K562 (cell line): ENCODE data around the gene IQUB. TPM values are rescaled to one million over a fixed set of nuclear protein-coding genes. Genes with fewer than 3 reads are reported as not detected.

Source experiments
- BCOR ChIP-seq: fragments of 450-650 bp; IDR thresholded peaks from 2 replicates; pipeline ENCODE4 v1.6.1; 2016
- BMI1 ChIP-seq: fragments of 150-350 bp; IDR thresholded peaks from 2 replicates; pipeline ENCODE4 v1.6.1; 2014; ENCODE audit warnings: low read length
- DMBX1 ChIP-seq: fragments of 250-450 bp; sonication (Bioruptor Pico); IDR thresholded peaks from 2 replicates; pipeline ENCODE4 v1.8.0; 2022; ENCODE audit warnings: inconsistent platforms, mild to moderate bottlenecking, moderate library complexity, borderline replicate concordance
- MTF1 ChIP-seq: fragments of 250-450 bp; sonication (Bioruptor Pico); IDR thresholded peaks from 2 replicates; pipeline ENCODE4 v1.9.0; 2021; ENCODE audit warnings: moderate library complexity, mild to moderate bottlenecking, inconsistent platforms, borderline replicate concordance
- MXD1 ChIP-seq: fragments of 250-450 bp; sonication (Bioruptor Pico); IDR thresholded peaks from 2 replicates; pipeline ENCODE4 v1.8.0; 2021; ENCODE audit warnings: borderline replicate concordance, mild to moderate bottlenecking, moderate library complexity; ENCODE audit not compliant: poor library complexity, severe bottlenecking
- MYNN ChIP-seq, 2 experiments: sonication (generic); formaldehyde crosslinking in 1 of 2; IDR thresholded peaks; 2 replicates each; pipeline versions ENCODE4 v1.5.0 to v1.6.1; 2016 to 2020; ENCODE audit warnings: antibody characterized with exemption in 1 of 2, missing genetic modification reagents in 1 of 2
- NCOA4 ChIP-seq: fragments of 450-650 bp; IDR thresholded peaks from 2 replicates; pipeline ENCODE4 v1.6.1; 2018; ENCODE audit warnings: mild to moderate bottlenecking; ENCODE audit not compliant: partially characterized antibody
- RERE ChIP-seq: sonication (generic); formaldehyde crosslinking; IDR thresholded peaks from 2 replicates; pipeline ENCODE4 v1.8.0; 2023; ENCODE audit warnings: missing genetic modification reagents, mild to moderate bottlenecking, borderline replicate concordance
- SIRT6 ChIP-seq: IDR thresholded peaks from one replicate; pipeline ENCODE4 v1.6.1; 2012; ENCODE audit warnings: low read depth, mild to moderate bottlenecking, control low read depth, inconsistent platforms, low read length, moderate library complexity
- TARDBP ChIP-seq: fragments of 450-650 bp; IDR thresholded peaks from 2 replicates; pipeline ENCODE4 v1.6.1; 2016
- TCF15 ChIP-seq: fragments of 250-450 bp; sonication (Bioruptor Pico); IDR thresholded peaks from 2 replicates; pipeline ENCODE4 v1.8.0; 2022; ENCODE audit warnings: moderate library complexity, mild to moderate bottlenecking, inconsistent platforms
- TCFL5 ChIP-seq: fragments of 250-450 bp; sonication (Bioruptor Pico); conservative IDR thresholded peaks from 2 replicates; pipeline ENCODE4 v1.6.1; 2021; ENCODE audit warnings: mild to moderate bottlenecking, moderate library complexity, matching md5 sums
- TSC22D4 ChIP-seq: fragments of 450-650 bp; IDR thresholded peaks from 2 replicates; pipeline ENCODE4 v1.6.1; 2016; ENCODE audit warnings: missing genetic modification characterization, missing biosample characterization, control low read depth
- ZNF146 ChIP-seq: IDR thresholded peaks from one replicate; pipeline ENCODE4 v1.6.1; 2018; ENCODE audit warnings: missing compliant biosample characterization; ENCODE audit not compliant: unreplicated experiment
- ZNF184 ChIP-seq: sonication (generic); formaldehyde crosslinking; IDR thresholded peaks from 2 replicates; pipeline ENCODE4 v1.5.0; 2020; ENCODE audit warnings: missing genetic modification reagents
- ZNF274 ChIP-seq: IDR thresholded peaks from 2 replicates; pipeline ENCODE4 v1.6.1; 2011; ENCODE audit warnings: low read depth, mild to moderate bottlenecking, low read length, moderate library complexity, borderline replicate concordance
- ZNF280A ChIP-seq: fragments of 450-650 bp; IDR thresholded peaks from 2 replicates; pipeline ENCODE4 v1.6.1; 2018; ENCODE audit warnings: mild to moderate bottlenecking, low read depth; ENCODE audit not compliant: partially characterized antibody
- ZNF764 ChIP-seq: fragments of 250-450 bp; sonication (Bioruptor Pico); IDR thresholded peaks from 2 replicates; pipeline ENCODE4 v1.4.0; 2020; ENCODE audit warnings: low read depth, mild to moderate bottlenecking, moderate library complexity
- polyA plus RNA-seq, 8 experiments: library from polyadenylated mRNA; depleted of rRNA in 4 of 8; stranded (reverse) in 5 of 8; unstranded in 3 of 8; fragments of >200 nt; fragmentation: Nextera tagmentation in 2 of 8; fragmentation: Illumina TruSeq in 1 of 8; extraction: Ambion mirVana in 2 of 8; extraction: Trizol in 1 of 8; gene quantifications; 2 replicates each; pipeline versions ENCODE4 v1.2.1 to v1.2.3, GENCODE V29; 2011 to 2014; ENCODE audit warnings: inconsistent platforms in 1 of 8, missing spikeins in 1 of 8
- total RNA-seq, 7 experiments: library from RNA; depleted of rRNA in 6 of 7; stranded (reverse); fragments of >200 nt in 6 of 7; fragmentation: Illumina TruSeq in 2 of 7; extraction: Trizol in 2 of 7; gene quantifications; 2 replicates each; pipeline versions ENCODE4 v1.2.1 to v1.2.3, GENCODE V29; 2011 to 2021; ENCODE audit warnings: low replicate concordance in 1 of 7
- TF ChIP-seq, protein P1 (sequence below): IDR thresholded peaks from 2 replicates; pipeline ENCODE4 v1.6.1; 2011; ENCODE audit not compliant: insufficient read length; ENCODE audit errors: extremely low read depth

The IQUB gene
- total and polyA plus RNA-seq, 9 of the 15 experiments (the other 6 are each of a cell fraction or from before 2014, with no cell fraction given), result 0.62 to 2.6 (median 1.4) TPM

DNA sequence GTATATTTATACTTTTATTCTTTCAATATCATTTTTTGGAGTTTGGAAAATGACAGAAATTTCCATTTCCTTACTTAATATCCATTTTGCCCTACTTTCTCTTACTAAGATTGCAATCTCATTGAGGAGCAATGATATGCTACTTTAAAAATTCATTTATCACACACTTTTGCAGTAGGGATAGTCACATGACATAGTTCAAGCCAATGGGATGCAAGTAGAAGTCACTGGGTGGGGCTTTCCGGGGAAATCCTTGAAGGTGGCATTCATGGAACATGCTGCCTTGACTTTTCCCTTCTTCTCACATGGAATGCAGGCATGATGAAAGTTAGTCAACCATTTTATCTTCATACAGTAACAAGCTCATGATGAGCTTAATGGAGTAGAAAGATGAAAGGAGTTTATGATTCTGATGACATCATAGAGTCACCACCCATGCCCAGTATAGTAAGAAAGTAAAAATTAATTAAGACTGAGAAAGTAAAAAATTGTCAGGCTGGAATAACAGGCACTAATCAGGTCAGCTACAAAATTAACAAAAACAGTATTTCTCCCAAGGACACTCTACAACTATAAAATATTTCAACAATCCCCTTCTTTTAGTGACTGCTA is 33.4 kb downstream of the IQUB start (continued):
- TF ChIP-seq RERE (no peak), TARDBP (no peak), MTF1 (no peak), ZNF146 (no peak), NCOA4 (no peak), TCF15 (CRISPR knock-in tag) (no peak), BCOR (no peak), DMBX1 (CRISPR knock-in tag) (no peak), MXD1 (CRISPR knock-in tag) (no peak), ZNF184 (CRISPR knock-in tag) (no peak), TSC22D4 (tag) (no peak), SIRT6 (no peak), ZNF280A (no peak), TCFL5 (CRISPR knock-in tag) (no peak), ZNF274 (no peak), BMI1 (no peak), MYNN (IDR thresholded peaks at IDR 0.05) (no peak), MYNN (CRISPR knock-in tag; IDR thresholded peaks at IDR 0.05) (no peak), ZNF764 (CRISPR knock-in tag) (no peak)
- TF ChIP-seq, protein P1, sequence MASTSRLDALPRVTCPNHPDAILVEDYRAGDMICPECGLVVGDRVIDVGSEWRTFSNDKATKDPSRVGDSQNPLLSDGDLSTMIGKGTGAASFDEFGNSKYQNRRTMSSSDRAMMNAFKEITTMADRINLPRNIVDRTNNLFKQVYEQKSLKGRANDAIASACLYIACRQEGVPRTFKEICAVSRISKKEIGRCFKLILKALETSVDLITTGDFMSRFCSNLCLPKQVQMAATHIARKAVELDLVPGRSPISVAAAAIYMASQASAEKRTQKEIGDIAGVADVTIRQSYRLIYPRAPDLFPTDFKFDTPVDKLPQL, result no peak
